Measurements from ENCODE around the gene TACR1. TPM values are rescaled to one million over a fixed set of nuclear protein-coding genes. Genes with fewer than 3 reads are reported as not detected.

Gene TACR1
- polyA plus RNA-seq, 1 donor from 2014 or later, result 0.78 TPM

GRCh38 chr2:75012080-75012479 is 187.2 kb downstream of the TACR1 start:
- no peak overlapping the region for H2AFZ ChIP-seq (ENCODE audit: low read depth, low read length)
- H3K36me3 ChIP-seq (ENCODE audit: insufficient read depth, low read length), result no peaks in the 10 kb centered on the region
- H3K9ac ChIP-seq (ENCODE audit: low read length), result no peak overlapping the region
- no peaks in the 10 kb centered on the region for H3K27me3 ChIP-seq (ENCODE audit: insufficient read depth, low read depth, low read length)
- H3F3A ChIP-seq (ENCODE audit: insufficient read depth, low read length, poor library complexity, severe bottlenecking), result no peaks in the 10 kb centered on the region
- H3K4me2 ChIP-seq (ENCODE audit: low read length), result no peak overlapping the region
- no peaks in the 10 kb centered on the region for H4K20me1 ChIP-seq (ENCODE audit: insufficient read depth)
- no peak for TF ChIP-seq MXI1 (conservative IDR thresholded peaks at IDR 0.05; ENCODE audit: poor library complexity, severe bottlenecking)
- TF ChIP-seq EP300 (conservative IDR thresholded peaks at IDR 0.05; ENCODE audit: poor library complexity, severe bottlenecking), result no peak
- no peak for TF ChIP-seq RAD21 (conservative IDR thresholded peaks at IDR 0.05)
- no peak for TF ChIP-seq EZH2 (IDR thresholded peaks at IDR 0.05; ENCODE audit: borderline replicate concordance, insufficient read depth, low read length, poor library complexity, severe bottlenecking)
- TF ChIP-seq SMC3 (conservative IDR thresholded peaks at IDR 0.05; ENCODE audit: poor library complexity), result no peak
- no peak for TF ChIP-seq REST (IDR thresholded peaks at IDR 0.05; ENCODE audit: borderline replicate concordance)
- TF ChIP-seq, protein P1, sequence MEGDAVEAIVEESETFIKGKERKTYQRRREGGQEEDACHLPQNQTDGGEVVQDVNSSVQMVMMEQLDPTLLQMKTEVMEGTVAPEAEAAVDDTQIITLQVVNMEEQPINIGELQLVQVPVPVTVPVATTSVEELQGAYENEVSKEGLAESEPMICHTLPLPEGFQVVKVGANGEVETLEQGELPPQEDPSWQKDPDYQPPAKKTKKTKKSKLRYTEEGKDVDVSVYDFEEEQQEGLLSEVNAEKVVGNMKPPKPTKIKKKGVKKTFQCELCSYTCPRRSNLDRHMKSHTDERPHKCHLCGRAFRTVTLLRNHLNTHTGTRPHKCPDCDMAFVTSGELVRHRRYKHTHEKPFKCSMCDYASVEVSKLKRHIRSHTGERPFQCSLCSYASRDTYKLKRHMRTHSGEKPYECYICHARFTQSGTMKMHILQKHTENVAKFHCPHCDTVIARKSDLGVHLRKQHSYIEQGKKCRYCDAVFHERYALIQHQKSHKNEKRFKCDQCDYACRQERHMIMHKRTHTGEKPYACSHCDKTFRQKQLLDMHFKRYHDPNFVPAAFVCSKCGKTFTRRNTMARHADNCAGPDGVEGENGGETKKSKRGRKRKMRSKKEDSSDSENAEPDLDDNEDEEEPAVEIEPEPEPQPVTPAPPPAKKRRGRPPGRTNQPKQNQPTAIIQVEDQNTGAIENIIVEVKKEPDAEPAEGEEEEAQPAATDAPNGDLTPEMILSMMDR (IDR thresholded peaks at IDR 0.05; ENCODE audit: poor library complexity, severe bottlenecking), result no peak
- no peak for TF ChIP-seq POLR2AphosphoS5 (IDR thresholded peaks at IDR 0.05)
- no peak for TF ChIP-seq TAF1 (IDR thresholded peaks at IDR 0.05; ENCODE audit: low read depth)
- no peaks in the 10 kb centered on the region for H3K9me2 ChIP-seq (ENCODE audit: insufficient read depth, low read length)
- no peaks in the 10 kb centered on the region for H3K9me3 ChIP-seq (ENCODE audit: low read length)
- no peaks in the 10 kb centered on the region for H3K79me2 ChIP-seq (replicated peaks; ENCODE audit: insufficient read depth, low read length)
- no peak overlapping the region for H3K27ac ChIP-seq (ENCODE audit: low read length)
- no peak overlapping the region for H3K4me3 ChIP-seq (ENCODE audit: low read length)

- no peaks in the 10 kb centered on the region for H4K20me1 ChIP-seq (ENCODE audit: insufficient read depth)
- no peaks in the 10 kb centered on the region for H3K9me2 ChIP-seq (ENCODE audit: insufficient read depth, low read length)
- TF ChIP-seq SMC3 (conservative IDR thresholded peaks at IDR 0.05; ENCODE audit: poor library complexity) (no peak), POLR2AphosphoS5 (IDR thresholded peaks at IDR 0.05) (no peak), REST (IDR thresholded peaks at IDR 0.05; ENCODE audit: borderline replicate concordance) (no peak), RAD21 (conservative IDR thresholded peaks at IDR 0.05) (no peak), EZH2 (IDR thresholded peaks at IDR 0.05; ENCODE audit: borderline replicate concordance, insufficient read depth, low read length, poor library complexity, severe bottlenecking) (no peak), EP300 (conservative IDR thresholded peaks at IDR 0.05; ENCODE audit: poor library complexity, severe bottlenecking) (no peak), MXI1 (conservative IDR thresholded peaks at IDR 0.05; ENCODE audit: poor library complexity, severe bottlenecking) (no peak), TAF1 (IDR thresholded peaks at IDR 0.05; ENCODE audit: low read depth) (no peak)
- TF ChIP-seq, protein P1 (IDR thresholded peaks at IDR 0.05; ENCODE audit: poor library complexity, severe bottlenecking), result no peak
- no peaks in the 10 kb centered on the region for H3K36me3 ChIP-seq (ENCODE audit: insufficient read depth, low read length)
- no peaks in the 10 kb centered on the region for H3F3A ChIP-seq (ENCODE audit: insufficient read depth, low read length, poor library complexity, severe bottlenecking)
- no peak overlapping the region for H3K4me2 ChIP-seq (ENCODE audit: low read length)
- H3K9me3 ChIP-seq (ENCODE audit: low read length), result no peaks in the 10 kb centered on the region
- no peaks in the 10 kb centered on the region for H3K27me3 ChIP-seq (ENCODE audit: insufficient read depth, low read depth, low read length)
- no peak overlapping the region for H3K9ac ChIP-seq (ENCODE audit: low read length)
- H3K79me2 ChIP-seq (replicated peaks; ENCODE audit: insufficient read depth, low read length), result no peaks in the 10 kb centered on the region
- no peak overlapping the region for H3K27ac ChIP-seq (ENCODE audit: low read length)
- H2AFZ ChIP-seq (ENCODE audit: low read depth, low read length), result no peak overlapping the region
- H3K4me3 ChIP-seq (ENCODE audit: low read length), result no peak overlapping the region
Observed at GRCh38 chr2:75010571-75010970, 188.7 kb downstream of the TACR1 start.
